ENCODE results near the gene ANKRD16. TPM values are rescaled to one million over a fixed set of nuclear protein-coding genes. Genes with fewer than 3 reads are reported as not detected.

ANKRD16 gene
- total RNA-seq, 2 donors from 2014 or later: 12.5 to 13.0 TPM

GRCh38 chr10:5835446-5836095 is 54.1 kb downstream of the ANKRD16 start:
- H3K36me3 Mint-ChIP-seq (ENCODE audit: low read depth): no peaks in the 10 kb centered on the region
- no peaks in the 10 kb centered on the region for H3K36me3 ChIP-seq (ENCODE audit: control insufficient read depth, insufficient read depth, low read length)
- H3K9ac ChIP-seq (ENCODE audit: extremely low read depth, low read length, poor library complexity, severe bottlenecking): no peak overlapping the region
- H3K4me3 Mint-ChIP-seq: no peak overlapping the region
- no peak for TF ChIP-seq CTCF (conservative IDR thresholded peaks at IDR 0.05)
- no peak overlapping the region for H3K27ac ChIP-seq (ENCODE audit: low read depth, low read length)
- H3K27me3 Mint-ChIP-seq (ENCODE audit: insufficient read depth): no peaks in the 10 kb centered on the region
- peak; percentile 38 for DNase-seq
- 96 to 97% methylated on average over 15 of the region's 15 CpGs for WGBS, 2 experiments (ENCODE audit: insufficient coverage in 1 of 2, insufficient read length in 1 of 2)
- H3K4me3 ChIP-seq (ENCODE audit: low read length): no peak overlapping the region
- no peak overlapping the region for H3K27ac Mint-ChIP-seq
- no peaks in the 10 kb centered on the region for H3K27me3 ChIP-seq (ENCODE audit: control insufficient read depth, insufficient read depth, low read length, poor library complexity, severe bottlenecking)
- H3K4me1 ChIP-seq (ENCODE audit: control insufficient read depth, insufficient read depth, low read length): no peaks in the 10 kb centered on the region
- no peaks in the 10 kb centered on the region for H3K9me3 ChIP-seq (ENCODE audit: control insufficient read depth, low read length)
- H3K9me3 Mint-ChIP-seq: no peaks in the 10 kb centered on the region
- H3K4me1 Mint-ChIP-seq: no peaks in the 10 kb centered on the region

- H3K27ac Mint-ChIP-seq: no peak overlapping the region
- H3K4me1 Mint-ChIP-seq: peaks cover 3% of the 10 kb centered on the region
- Histone ChIP-seq H3K9me3 (ENCODE audit: control insufficient read depth, low read length) (no peaks in the 10 kb centered on the region), H3K4me1 (ENCODE audit: control insufficient read depth, insufficient read depth, low read length) (no peaks in the 10 kb centered on the region), H3K27me3 (ENCODE audit: control insufficient read depth, insufficient read depth, low read length, poor library complexity, severe bottlenecking) (no peaks in the 10 kb centered on the region), H3K4me3 (ENCODE audit: low read length) (no peak overlapping the region), H3K27ac (ENCODE audit: low read depth, low read length) (no peak overlapping the region), H3K36me3 (ENCODE audit: control insufficient read depth, insufficient read depth, low read length) (no peaks in the 10 kb centered on the region), H3K9ac (ENCODE audit: extremely low read depth, low read length, poor library complexity, severe bottlenecking) (no peak overlapping the region)
- no peak overlapping the region for H3K4me3 Mint-ChIP-seq
- no peaks in the 10 kb centered on the region for H3K9me3 Mint-ChIP-seq
- no peak for TF ChIP-seq CTCF (conservative IDR thresholded peaks at IDR 0.05)
- no peaks in the 10 kb centered on the region for H3K27me3 Mint-ChIP-seq (ENCODE audit: insufficient read depth)
- H3K36me3 Mint-ChIP-seq (ENCODE audit: low read depth): no peaks in the 10 kb centered on the region
- WGBS, 2 experiments (ENCODE audit: insufficient coverage in 1 of 2, insufficient read length in 1 of 2): 86 to 87% methylated on average over 6 of the region's 6 CpGs
- DNase-seq: peak; percentile 42
Observed at GRCh38 chr10:5833814-5834213, 55.9 kb downstream of the ANKRD16 start.

GRCh38 chr10:5832946-5833345 is 56.7 kb downstream of the ANKRD16 start:
- Mint-ChIP-seq H3K36me3 (ENCODE audit: low read depth) (no peaks in the 10 kb centered on the region), H3K4me3 (no peak overlapping the region), H3K27ac (no peak overlapping the region), H3K4me1 (peaks cover 3% of the 10 kb centered on the region), H3K27me3 (ENCODE audit: insufficient read depth) (no peaks in the 10 kb centered on the region), H3K9me3 (no peaks in the 10 kb centered on the region)
- Histone ChIP-seq H3K9ac (ENCODE audit: extremely low read depth, low read length, poor library complexity, severe bottlenecking) (no peak overlapping the region), H3K27me3 (ENCODE audit: control insufficient read depth, insufficient read depth, low read length, poor library complexity, severe bottlenecking) (no peaks in the 10 kb centered on the region), H3K9me3 (ENCODE audit: control insufficient read depth, low read length) (no peaks in the 10 kb centered on the region), H3K27ac (ENCODE audit: low read depth, low read length) (no peak overlapping the region), H3K4me1 (ENCODE audit: control insufficient read depth, insufficient read depth, low read length) (no peaks in the 10 kb centered on the region), H3K36me3 (ENCODE audit: control insufficient read depth, insufficient read depth, low read length) (no peaks in the 10 kb centered on the region), H3K4me3 (ENCODE audit: low read length) (no peak overlapping the region)
- DNase-seq: peak; percentile 42
- TF ChIP-seq CTCF (conservative IDR thresholded peaks at IDR 0.05): no peak
- 95% methylated on average over 7 to 13 of the region's 13 CpGs for WGBS, 2 experiments (ENCODE audit: insufficient coverage in 1 of 2, insufficient read length in 1 of 2)

All from endodermal cell (in vitro differentiated cells).